ENCODE measurements around the gene PARD3B.

PARD3B gene

DNA sequence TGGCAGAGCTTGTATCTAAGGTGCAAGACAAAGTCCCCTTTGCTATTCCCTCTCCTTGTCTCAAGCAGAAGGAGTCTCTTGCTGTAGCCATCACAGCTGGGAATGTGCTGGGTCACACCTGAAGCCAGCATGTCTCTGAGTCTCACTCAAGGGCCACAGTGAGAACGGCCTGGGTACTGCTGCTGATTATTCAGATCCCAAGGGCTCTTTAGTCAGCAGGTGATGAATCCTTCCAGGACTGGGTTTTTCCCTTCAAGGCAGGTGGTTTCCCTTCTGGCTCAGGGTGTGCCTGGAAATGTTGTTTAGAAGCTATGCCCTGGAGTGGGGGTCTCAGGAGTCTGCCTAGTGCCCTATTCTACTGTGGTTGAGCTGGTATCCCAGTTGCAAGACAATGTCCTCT, 356.3 kb downstream of the PARD3B start:
- no peak for DNase-seq

DNA sequence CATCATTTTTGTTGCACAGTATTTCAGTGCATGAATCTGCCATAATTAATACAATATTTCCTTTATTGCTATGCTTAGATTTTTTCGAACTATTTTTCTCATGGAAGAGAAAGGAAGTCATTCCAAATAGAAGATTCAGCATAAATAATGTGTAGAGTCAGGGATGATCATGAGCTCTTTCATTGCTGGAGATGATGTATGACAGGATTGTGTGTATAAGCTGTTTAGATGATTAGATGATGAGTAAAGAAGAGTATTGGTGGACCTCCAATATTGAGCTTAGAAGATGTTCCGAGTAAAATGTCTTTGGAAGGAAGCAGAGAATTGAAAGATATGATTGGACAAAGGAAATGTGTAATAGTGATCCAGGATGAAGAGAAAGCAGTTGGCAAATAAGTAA, 364.5 kb downstream of the PARD3B start:
- no peak for DNase-seq

DNA sequence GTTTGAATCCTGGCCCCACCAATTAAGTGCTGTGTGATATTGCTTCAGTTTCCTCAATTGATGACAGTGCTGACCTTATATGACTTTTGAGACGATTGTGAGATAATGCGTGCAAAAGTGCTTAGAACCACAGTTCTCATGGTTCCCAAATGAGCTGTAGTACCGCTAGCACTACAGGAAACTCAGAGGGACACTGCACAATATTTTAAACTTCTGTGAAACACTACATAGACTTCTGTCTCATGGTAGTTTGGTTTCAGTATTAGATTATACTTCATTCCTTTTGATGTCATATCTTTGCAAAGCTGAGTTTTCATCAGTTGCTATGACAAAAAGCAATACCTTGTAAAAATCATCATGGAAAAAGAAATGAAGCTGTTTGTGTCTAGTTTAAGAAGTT, 368.0 kb downstream of the PARD3B start:
- no peak for DNase-seq

DNA sequence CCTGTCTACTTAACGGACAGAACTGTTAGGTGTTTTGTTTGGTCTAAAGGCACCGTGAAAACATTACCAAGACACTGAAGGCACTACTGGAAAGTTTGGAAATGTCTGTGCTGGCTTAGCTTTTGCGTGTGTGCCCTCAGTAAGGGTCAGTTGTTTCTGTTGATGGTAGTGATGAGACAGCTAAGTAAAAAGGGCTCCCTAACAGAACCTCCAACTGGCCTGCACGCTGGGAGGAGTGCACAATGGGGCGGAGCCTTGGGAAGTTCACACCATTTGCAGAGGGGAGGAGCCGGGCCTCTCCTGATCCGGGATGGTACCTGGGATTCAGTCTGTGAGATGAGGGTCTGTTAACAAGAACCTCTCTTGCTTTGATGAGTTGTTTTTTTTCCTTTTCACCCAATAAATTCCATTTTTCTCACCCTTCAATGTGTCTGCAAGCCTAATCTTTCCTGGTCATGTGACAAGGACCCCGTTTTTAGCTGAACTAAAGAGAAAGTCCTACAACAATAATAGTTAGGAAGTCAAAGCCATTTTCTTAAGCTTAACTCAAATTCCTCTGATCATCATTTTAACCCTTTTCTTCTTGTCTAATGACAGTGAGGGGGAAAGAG, 368.7 kb downstream of the PARD3B start:
- DNase-seq: no peak

DNA sequence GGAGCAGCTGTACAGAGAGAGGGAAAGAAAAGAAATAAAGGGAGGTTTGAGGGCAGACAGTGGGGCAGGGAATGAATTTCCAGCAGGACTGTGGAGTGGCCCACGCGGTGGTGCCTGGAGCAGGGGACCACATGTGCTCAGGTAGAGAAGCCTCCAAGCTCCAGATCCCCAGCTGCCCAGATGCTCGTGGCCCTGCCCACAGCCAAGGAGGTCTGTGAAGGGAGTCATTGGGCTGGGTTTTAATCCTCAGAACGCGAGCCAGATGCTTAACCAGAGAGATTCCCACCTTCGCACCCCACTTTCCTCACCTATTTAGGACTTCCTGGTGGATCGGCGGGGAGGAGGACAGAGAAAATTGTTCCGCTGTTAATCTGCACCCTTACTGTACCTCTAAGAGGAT, 369.4 kb downstream of the PARD3B start:
- no peak for DNase-seq

DNA sequence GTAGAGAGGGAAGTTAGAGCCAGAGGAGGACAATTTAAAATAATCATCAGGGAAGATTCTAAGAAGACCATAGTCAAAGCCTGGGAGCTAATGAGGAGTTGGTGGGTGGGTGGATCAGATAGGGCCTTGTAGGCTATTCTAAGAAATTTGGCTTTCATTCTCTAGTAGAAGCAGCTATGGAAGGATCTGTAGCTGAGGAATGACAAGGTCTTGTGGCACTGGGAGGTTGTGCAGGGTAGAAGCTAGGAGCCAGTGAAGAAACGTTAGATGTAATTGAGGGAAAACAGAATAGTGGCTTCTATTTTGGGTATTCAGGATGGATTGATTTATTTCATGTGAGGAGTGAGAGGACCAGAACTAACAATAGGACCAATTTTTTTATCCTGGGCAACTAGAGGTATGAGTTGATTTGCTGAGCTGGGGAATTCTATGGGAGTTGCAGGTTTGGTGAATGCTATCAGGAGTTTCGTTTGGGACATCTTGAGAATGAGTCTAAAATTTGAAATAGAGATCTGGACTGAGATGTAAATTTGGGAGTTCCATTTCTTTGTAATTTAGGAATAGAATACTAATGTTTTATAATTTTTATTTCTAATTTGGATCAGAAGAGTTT, 371.9 kb downstream of the PARD3B start:
- no peak for DNase-seq

DNA sequence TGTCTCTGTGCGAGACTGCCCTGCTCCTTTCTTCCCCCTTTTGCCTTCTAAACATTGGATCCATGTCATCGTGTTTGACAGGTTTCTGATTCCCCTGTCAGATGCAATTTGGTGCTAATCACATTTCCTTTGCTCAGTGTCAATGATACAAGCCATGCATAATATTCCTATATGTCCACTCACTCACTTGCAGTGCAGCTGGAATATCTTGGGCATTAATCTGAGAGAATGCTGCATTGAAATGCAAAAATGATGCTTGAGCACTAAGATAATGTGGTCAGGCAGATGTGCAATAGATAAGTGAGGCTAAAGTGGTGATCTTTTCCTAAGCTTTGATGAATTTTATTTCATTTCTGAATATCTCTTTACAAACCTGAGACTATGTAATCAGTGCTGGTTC, 375.5 kb downstream of the PARD3B start:
- DNase-seq: no peak

DNA sequence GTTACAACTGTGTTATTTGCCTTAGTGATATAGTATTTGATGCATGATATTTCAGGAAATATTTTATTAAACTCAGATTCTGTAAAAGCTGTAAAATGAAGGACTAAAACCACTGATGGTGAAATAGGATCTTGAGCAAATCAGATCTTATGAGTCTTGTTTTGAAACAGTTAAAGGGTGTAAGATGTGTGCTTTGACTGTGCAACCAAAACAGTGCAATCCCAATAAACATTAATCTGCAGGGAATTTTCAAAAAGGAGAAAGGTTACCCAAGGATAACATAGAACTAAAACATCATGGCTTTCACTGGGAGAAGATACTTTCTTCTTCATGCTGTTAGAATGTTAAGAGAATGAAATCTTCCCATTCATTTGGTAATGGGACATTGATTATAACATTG, 378.7 kb downstream of the PARD3B start:
- no peak for DNase-seq

DNA sequence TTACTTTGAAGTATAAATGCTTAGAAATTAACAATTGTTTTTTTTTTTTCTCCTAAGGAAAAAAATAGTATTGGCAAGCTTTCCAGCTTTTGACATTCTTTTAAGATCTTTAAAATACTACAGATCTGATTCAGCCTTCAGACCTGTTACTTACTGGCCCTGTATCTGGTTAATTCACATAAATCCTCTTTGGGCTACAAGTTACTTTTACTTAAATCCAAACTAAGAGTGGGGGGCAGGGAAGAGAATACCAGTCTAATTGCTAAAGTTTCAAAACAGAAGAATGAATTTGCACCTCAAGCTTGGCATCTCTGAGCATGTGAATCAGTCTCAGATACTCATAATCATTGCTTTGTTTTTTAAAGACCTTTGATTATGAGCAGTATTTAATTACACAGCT, 386.3 kb downstream of the PARD3B start:
- no peak for DNase-seq

DNA sequence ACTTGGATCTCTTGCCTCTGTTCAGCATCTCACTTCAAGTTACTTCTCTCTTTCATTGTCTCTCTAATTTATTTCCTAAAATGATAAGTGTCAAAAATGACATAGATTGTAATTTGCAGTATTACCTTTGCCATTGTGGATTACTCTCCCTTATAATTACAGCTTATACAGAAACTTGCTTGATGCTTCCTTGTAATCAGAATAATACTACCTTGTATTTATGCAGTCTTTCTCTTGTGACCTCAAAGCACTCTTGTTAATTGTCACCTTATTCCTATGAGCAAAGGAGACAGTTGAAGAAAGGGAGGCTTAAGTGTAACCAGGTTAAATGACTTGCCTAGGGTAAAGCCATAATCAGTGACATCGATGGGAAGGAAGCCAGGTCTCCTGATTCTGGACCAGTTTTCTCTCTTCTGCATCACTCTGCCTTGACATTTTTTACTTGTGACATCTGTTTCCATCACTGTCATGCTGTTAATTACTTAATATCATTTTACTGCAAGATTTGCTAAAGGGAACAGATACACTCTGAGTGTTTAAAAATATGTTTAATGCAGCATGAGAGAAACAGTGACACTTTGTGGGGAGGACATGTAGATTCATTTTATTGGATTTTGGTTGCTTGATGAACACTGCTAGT, 388.6 kb downstream of the PARD3B start:
- DNase-seq: no peak

DNA sequence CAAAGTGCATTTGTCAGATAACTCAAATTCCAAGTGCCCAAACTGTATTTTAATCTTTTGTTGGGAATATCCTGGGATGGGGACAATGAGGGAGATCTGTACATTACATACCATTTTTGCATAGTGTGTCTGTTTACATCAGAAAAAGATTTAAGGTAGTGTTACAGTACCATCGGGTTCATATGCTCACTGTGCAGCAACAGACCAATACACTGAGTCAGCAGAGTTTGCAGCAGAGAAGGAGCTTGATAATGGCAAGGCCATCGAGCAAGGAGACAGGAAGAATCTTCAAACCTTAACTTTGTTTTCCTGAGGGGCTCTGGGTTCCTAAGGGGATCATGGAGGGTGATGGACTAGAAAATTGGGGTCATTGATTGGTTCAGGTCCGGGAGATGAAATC, 399.7 kb downstream of the PARD3B start:
- no peak for DNase-seq

DNA sequence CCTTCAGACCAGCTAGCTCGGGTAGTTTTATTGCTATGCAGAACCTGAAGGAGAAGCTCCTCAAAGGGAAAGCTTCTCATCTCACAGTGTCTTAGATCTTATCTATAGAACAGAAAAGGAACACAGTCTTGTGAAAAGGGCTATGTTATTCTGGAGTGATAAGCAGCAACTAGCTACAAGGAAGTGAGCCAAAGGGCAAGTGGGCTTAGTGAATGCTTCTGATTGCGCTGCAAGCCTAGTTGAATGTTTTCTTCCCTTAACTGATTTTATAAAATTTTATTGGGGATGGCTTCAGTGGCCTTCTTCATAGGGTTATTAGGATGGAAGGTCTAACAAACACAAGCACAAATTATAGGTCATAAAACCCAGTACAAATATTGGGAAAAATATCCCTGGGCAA, 400.1 kb downstream of the PARD3B start:
- no peak for DNase-seq

DNA sequence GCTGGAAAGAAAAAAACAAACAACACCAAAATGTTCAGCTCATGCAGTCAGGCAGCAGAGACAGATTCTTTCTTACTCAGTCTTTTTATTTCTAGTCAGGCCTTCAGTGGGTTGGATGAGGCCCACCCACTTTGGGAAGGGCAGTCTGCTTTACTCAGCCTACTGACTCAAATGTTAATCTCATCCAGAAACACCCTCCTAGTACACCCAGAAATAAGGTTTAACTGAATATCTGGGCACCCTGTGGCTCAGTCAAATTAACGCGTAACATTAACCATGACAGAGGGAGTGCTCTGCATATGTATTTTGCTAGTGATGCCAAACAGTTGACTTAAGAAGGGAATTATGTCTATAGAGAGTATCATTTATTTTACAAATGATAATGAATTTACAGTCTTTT, 401.6 kb downstream of the PARD3B start:
- DNase-seq: no peak

DNA sequence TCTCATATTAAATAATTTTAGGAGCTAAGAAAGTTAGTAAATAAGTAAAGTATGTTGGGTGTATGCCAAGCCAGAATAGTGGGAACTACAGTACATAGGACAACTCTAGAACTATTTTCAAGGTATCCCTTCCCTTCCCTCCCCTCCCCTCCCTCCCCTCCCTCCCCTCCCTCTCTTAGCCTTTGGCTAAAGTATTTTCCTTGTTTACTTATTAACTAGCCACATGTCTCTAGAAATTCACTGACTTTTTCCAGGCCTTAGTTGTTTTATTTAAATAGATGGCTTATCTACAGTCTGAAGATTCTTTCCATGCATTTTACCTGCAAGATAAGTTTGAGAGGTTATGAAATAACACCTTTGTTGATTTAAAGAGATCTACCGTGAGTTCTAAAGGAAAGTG, 402.1 kb downstream of the PARD3B start:
- DNase-seq: no peak

DNA sequence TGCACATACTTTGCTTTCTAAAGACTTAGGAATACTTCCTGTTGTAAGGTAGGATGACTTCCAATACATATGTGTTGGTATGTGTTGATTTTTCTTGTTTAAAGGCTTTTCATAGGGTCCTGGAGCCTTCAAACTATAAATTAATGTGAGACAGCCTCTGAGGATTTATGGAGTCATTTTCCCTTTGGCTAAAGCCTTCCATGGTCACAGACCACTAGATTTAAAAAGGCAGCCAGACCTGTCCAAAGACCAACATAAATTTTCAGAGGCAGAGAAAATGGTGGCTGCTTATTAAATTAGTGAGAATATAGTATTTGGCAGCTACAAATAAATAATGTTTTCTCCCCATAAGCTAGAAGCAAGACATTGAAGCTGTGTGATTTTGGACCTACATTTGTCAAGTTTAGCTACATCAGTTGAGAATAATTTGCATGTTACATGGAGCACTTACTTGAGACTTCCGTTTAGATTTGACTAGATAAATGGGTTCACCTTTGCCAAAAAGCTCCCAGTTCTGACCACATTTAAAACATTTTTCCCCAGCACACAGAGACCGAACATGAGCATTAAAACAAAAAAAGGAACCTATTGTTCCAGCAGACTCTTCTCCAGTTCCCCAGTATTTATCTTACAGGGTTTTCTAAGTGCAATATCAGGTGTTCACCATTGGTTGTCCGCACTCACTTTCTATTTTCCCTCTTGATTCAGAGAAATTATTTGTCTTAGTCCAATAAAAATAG, 402.9 kb downstream of the PARD3B start:
- DNase-seq: no peak

DNA sequence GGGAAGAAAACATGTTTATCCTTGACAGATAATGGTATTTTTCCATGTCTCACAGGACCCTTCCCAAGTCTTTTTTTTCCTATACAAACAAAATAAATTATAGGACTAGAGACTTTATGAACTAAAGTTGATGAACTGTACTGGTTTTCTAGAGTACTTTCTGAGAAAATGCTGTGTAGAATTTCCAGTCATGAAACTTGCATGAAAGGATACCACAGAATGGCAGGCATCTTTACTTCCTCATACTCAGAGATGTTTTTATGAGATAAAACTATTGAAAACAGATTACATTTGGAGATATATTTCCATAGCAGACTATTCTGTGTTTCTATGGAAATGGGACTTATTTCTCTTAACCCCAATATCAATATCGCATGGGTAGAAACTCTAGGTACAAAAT, 403.5 kb downstream of the PARD3B start:
- DNase-seq: no peak

DNA sequence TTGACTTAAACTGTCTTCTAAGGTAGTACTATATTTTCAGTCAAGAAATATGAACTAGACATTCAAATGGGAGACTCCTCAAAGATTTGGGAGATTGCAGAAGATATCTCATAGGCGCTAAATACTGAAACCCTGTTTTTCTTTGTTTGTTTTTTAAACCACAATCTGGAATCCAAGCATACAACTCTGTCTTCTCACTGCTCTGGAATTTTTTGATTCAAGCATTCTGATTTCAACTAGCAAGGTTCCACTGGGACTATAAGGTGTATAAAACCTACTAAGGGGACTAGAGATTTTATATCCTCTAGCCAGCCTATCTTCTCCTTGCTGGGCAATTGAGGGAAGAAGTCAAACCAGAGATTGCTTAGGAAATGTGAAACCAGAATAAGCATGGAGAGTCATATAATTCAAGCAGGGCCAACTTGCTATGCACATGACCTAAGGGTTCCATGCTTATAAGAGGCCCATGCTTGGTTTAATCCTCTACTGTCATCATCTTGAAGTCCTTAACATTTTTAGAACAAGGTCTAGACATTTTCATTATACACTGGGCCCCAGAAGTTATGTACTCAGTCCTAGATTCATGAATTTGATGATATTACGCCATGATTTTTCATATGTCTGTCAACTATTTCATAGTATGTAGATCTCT, 405.5 kb downstream of the PARD3B start:
- no peak for DNase-seq

DNA sequence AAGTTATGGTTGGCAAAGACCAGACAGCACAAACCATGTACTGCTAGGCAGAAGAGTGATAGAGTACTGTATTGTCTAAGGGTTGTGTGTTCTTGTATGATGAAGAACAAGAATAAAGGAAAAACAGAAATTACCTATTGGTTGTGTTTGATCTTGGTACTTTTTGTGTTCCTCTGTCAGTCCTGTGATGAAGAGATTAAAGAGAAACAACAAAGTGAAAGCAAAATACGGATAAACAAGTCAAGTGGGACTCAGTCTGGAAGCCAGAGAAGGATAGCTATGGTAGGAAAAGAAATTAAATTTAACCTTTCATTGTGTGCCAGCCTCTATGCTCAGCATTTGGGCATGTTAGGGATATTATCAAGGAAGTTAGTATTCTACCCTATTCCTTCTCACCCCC, 413.1 kb downstream of the PARD3B start:
- DNase-seq: no peak

DNA sequence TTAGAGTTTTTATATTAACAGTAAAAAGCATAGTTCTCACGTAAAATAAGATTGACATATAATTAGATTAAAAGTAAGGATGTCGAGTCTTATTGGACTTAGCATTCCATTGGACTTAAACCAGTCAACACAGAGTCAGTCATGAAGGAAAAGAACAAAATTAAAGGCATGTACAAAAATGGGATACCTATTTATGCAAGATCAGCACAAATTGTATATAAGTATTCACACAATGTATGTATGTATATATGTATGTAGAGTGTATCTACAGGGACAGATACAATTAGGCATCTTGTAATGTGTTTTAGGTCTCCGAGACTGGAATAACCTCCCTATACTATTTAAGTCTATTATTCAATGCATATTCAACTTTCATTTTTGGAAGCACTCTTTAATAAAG, 419.1 kb downstream of the PARD3B start:
- no peak for DNase-seq

DNA sequence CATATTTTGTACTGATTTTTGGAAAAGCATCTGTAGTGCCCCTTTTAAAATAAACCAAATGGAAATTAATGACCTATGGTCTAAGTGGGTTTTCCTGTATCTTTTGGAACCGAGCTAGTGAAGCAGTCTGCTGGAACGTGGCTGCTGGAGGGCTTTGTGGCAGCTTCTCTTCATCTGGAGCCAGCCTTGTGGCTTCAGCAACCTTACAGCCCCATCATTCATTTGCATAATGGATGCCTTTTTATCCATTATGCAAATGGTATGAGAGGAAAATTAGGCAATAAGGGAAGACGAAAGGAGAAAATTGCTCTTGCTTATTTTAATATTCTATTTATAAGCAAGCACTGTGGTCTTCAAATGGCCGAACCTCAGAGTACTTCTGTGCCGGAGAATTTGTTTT, 421.0 kb downstream of the PARD3B start:
- no peak for DNase-seq

DNA sequence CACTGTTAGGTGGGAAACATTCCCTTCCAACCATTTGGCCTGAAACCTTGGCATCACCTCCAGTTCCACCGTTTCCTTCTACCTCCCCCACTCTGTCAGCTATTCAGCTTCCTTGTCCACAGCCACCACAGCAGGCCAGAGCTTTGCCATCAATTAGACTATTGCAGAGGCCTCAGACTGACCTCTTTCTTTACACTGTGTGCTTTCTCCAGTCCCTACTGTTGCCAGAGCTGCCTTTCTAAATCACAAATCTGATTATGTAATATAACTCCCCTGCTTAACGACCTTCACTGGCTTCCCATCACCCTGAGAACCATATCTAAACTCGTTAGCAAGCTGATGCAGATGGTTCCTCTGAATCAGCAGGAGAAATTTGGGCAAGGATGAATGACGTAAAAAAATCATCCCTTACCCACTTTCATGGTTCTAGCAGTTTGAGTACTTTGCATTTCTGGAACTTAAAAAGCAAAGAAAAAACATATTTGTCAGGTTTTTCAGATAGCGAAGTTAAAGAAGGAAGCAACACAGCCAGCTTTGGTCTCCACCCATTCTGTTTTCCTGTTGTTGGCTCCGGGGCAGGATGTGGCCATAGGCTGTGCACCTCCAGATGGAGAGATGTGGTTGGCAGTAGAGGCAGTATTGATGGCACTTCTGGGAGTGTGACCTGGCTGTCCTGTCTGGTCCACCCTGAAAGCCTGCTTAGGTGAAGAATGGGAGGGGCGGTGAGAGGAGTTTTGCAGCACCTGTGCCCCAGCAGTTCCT, 422.1 kb downstream of the PARD3B start:
- DNase-seq: peak; percentile 30

DNA sequence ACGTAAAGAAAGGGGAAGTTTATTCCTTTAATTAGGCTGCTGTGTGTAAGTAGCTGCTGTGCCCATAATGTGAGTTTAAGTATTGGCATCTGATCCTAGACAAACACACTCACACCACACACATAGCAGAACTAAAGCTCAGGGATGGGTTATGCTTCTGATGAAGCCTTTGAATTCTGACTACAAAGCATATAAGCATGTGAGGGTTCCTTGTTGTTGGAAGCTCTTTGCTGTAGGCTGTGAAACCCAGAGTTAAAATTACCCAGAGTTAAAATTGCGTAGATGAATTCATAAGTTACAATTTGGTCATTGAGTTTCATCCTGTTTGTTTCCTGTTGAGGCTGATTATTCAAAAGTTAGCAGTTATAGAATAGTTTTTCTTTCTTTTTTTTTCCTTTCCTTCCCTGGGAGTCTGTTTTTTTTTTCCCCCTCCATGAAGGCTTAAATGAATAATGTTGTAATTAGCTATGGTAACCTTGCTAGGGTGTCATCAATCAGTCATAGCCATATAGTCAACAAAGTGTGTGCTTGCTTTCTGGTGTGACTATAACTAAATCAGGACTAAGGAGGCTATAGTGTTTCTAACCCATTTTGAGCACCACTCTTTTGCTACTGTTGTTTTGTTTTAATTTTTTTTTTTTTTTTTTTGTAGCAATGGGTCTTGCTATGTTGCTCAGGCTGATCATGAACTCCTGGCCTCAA, 426.1 kb downstream of the PARD3B start:
- DNase-seq: no peak
